ENCODE data around the gene CTTNBP2. TPM values are rescaled to one million over a fixed set of nuclear protein-coding genes. Genes with fewer than 3 reads are reported as not detected.

The CTTNBP2 gene
- total and polyA plus RNA-seq, 2 of the 4 experiments (the other 2 are of a cell fraction), result 6.6 to 11.3 TPM

DNA sequence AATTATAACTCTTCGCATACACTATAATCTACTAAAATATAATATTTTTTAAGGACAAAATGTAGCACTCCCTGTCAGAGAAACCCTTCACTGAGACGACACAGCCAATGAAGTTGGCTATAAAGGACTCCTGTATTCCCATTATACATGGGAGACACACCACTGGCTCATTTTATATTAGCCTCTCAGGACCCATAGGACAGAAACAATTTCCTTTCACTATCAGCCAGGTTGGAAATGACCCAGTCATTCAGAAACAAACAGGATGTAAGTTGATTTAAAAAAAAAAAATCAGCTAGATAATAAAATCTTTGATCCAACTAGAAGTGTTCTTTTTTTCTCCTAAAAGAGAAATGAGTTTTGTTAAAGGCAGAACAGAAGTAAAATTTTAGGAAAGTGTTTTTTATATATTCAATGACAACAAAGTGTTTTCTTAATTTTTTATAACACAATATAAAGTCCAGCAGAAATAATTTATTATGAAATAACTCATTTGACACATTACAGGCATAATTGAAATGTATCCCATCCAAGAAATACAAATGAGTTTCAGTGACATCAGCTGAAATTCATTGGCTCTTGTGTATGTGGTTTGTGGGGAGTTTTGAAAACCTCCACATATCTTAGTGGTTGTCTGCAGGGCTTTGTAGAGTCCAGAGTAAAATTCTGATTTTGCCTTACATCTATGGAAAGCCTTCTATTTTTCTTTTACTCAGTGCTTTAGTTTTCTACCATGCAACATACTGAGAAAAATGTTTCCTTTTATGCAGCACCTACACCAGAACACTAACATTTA is 64.1 kb downstream of the CTTNBP2 start:
- in situ Hi-C loops (cut with MboI; ENCODE audit: low sequenced_read_pairs), result no loop called here
- Histone ChIP-seq H3K9ac (ENCODE audit: low read depth, low read length) (no peak overlapping the region), H3K27ac (ENCODE audit: insufficient read depth, low read length) (no peak overlapping the region), H4K5ac (ENCODE audit: low read depth, low read length) (no peak overlapping the region), H4K91ac (ENCODE audit: insufficient read depth, low read depth, low read length) (no peak overlapping the region), H3K14ac (replicated peaks; ENCODE audit: low read depth, low read length) (no peak overlapping the region), H3K23ac (ENCODE audit: low read depth, low read length) (no peak overlapping the region), H4K20me1 (ENCODE audit: insufficient read depth, low read length) (no peaks in the 10 kb centered on the region), H3K9me1 (ENCODE audit: insufficient read depth, low read length) (peaks cover 5% of the 10 kb centered on the region; the same call in 1 of the 2 replicates), H3K4me1 (ENCODE audit: control insufficient read depth, insufficient read depth, low read length) (peaks cover 9% of the 10 kb centered on the region), H3K79me1 (ENCODE audit: low read depth in 1 of 2, low read length in 2 of 2) (peaks cover 0 to 6% of the 10 kb centered on the region in 2 experiments; a peak in 2 of 4 replicates), H2BK5ac (ENCODE audit: low read depth, low read length, poor library complexity, severe bottlenecking) (no peak overlapping the region), H2BK20ac (ENCODE audit: low read depth, low read length) (peak overlapping the region; percentile 35; the same call in 1 of the 2 replicates), H4K8ac (ENCODE audit: low read depth in 2 of 2, low read length in 2 of 2) (no peak overlapping the region), H3K4ac (ENCODE audit: low read depth, low read length) (no peak overlapping the region), H2AK9ac (replicated peaks; ENCODE audit: low read depth, low read length, poor library complexity) (no peak overlapping the region), H3K4me3 (ENCODE audit: insufficient read depth, low read depth, low read length) (no peak overlapping the region), H3K9me3 (ENCODE audit: control insufficient read depth, insufficient read depth, low read length) (no peaks in the 10 kb centered on the region), H3K27me3 (ENCODE audit: control insufficient read depth, insufficient read depth, low read length) (no peaks in the 10 kb centered on the region), H2AK5ac (ENCODE audit: low read depth, low read length) (no peak overlapping the region), H3K56ac (ENCODE audit: extremely low read depth, insufficient read depth, low read length) (no peak overlapping the region), H3K18ac (ENCODE audit: low read depth, low read length) (peak overlapping the region; percentile 29; the same call in 1 of the 2 replicates), H3K4me2 (ENCODE audit: low read depth, low read length) (no peak overlapping the region), H2BK120ac (ENCODE audit: low read depth, low read length) (no peak overlapping the region), H2AFZ (replicated peaks; ENCODE audit: low read length, poor library complexity) (no peak overlapping the region), H3K36me3 (ENCODE audit: control insufficient read depth, insufficient read depth, low read length) (0 out of 2 replicates have a peak, but pooled peaks cover 1% of the 10 kb centered on the region), H2BK15ac (ENCODE audit: low read depth, low read length) (no peak overlapping the region)
- POLR2A ChIA-PET (ENCODE audit: unreplicated experiment), result no interaction called here
- WGBS, 2 experiments (ENCODE audit: extremely low coverage in 2 of 2, insufficient read length in 1 of 2), result no CpG with 5 or more reads among the region's 2 CpGs
- dilution Hi-C loops (cut with HindIII; ENCODE audit: low sequenced_read_pairs, unreplicated experiment), result no loop called here
- no TSS peak for BruUV-seq (replicated peaks)
- DNase-seq (peak; percentile 51), ATAC-seq (ENCODE audit: low read depth) (no peak)
- intact Hi-C loops (cut with micrococcal nuclease), result no loop called here
- TF ChIP-seq BHLHE40 (IDR thresholded peaks at IDR 0.05; ENCODE audit: low read depth, low read length) (no peak), NFE2L2 (IDR thresholded peaks at IDR 0.05; ENCODE audit: low read depth, low read length) (no peak), RCOR1 (IDR thresholded peaks at IDR 0.05; ENCODE audit: insufficient replicate concordance, low read length) (no peak), MXI1 (IDR thresholded peaks at IDR 0.05; ENCODE audit: borderline replicate concordance, low read depth, low read length) (no peak), SMC3 (IDR thresholded peaks at IDR 0.05; ENCODE audit: low read depth, low read length) (no peak), CEBPB (IDR thresholded peaks at IDR 0.05; ENCODE audit: low read depth, low read length) (no peak), RFX5 (IDR thresholded peaks at IDR 0.05; ENCODE audit: low read depth, low read length) (no peak), MAFK (IDR thresholded peaks at IDR 0.05; ENCODE audit: low read depth, low read length) (no peak), MAZ (IDR thresholded peaks at IDR 0.05; ENCODE audit: borderline replicate concordance, low read depth, low read length) (no peak), FOS (IDR thresholded peaks at IDR 0.05; ENCODE audit: low read depth, low read length) (no peak), CHD1 (IDR thresholded peaks at IDR 0.05; ENCODE audit: low read depth, low read length) (no peak), POLR2A (IDR thresholded peaks at IDR 0.05; ENCODE audit: low read depth, low read length) (no peak), RAD21 (IDR thresholded peaks at IDR 0.05; ENCODE audit: low read length) (no peak)
- TF ChIP-seq, protein P1, sequence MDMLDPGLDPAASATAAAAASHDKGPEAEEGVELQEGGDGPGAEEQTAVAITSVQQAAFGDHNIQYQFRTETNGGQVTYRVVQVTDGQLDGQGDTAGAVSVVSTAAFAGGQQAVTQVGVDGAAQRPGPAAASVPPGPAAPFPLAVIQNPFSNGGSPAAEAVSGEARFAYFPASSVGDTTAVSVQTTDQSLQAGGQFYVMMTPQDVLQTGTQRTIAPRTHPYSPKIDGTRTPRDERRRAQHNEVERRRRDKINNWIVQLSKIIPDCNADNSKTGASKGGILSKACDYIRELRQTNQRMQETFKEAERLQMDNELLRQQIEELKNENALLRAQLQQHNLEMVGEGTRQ (IDR thresholded peaks at IDR 0.05; ENCODE audit: low read depth, low read length), result no peak
- TF ChIP-seq, protein P2, sequence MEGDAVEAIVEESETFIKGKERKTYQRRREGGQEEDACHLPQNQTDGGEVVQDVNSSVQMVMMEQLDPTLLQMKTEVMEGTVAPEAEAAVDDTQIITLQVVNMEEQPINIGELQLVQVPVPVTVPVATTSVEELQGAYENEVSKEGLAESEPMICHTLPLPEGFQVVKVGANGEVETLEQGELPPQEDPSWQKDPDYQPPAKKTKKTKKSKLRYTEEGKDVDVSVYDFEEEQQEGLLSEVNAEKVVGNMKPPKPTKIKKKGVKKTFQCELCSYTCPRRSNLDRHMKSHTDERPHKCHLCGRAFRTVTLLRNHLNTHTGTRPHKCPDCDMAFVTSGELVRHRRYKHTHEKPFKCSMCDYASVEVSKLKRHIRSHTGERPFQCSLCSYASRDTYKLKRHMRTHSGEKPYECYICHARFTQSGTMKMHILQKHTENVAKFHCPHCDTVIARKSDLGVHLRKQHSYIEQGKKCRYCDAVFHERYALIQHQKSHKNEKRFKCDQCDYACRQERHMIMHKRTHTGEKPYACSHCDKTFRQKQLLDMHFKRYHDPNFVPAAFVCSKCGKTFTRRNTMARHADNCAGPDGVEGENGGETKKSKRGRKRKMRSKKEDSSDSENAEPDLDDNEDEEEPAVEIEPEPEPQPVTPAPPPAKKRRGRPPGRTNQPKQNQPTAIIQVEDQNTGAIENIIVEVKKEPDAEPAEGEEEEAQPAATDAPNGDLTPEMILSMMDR (conservative IDR thresholded peaks at IDR 0.05; ENCODE audit: low read depth, low read length), result no peak
- CTCF ChIA-PET, result interaction anchor here (0.6 kb wide), 1 partner anchor 238 kb away, joined by 3 read pairs; no protein-coding TSS in a partner anchor
